ENCODE results near the gene KRTAP19-1. TPM values are rescaled to one million over a fixed set of nuclear protein-coding genes. Genes with fewer than 3 reads are reported as not detected.
"Not testable (repeated sequence)": the region's sequence is repeated elsewhere in the genome, so short reads cannot be mapped to it uniquely, and the experiment has no call there.

The KRTAP19-1 gene
- not detected for total RNA-seq

DNA sequence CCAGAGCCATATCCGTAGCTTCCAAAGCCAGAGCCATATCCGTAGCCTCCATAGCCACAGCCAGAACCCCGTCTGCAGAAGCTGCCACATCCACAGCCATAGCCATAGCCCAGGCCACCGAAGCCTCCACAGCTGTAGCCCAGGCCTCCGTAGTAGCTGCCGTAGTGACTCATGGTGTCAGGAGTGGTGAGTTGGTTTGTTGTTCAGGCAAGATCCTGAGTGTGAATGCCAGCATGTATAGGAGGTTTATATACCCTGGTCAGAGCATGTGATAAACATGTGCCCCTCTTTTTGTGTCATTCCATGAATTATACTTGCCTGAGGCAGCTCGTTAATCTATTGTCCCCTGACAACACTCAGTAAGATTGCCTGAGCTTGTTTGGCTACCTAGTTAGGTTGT, at the start of gene KRTAP19-1:
Gene KRTAP19-1, minus strand, starts transcription at position 223 of the 400 bp plus-strand sequence. Its CDS starts 50 bp downstream, at position 173.
- no peak for DNase-seq (ENCODE audit: low read depth in 2 of 3, low spot score in 2 of 3)

DNA sequence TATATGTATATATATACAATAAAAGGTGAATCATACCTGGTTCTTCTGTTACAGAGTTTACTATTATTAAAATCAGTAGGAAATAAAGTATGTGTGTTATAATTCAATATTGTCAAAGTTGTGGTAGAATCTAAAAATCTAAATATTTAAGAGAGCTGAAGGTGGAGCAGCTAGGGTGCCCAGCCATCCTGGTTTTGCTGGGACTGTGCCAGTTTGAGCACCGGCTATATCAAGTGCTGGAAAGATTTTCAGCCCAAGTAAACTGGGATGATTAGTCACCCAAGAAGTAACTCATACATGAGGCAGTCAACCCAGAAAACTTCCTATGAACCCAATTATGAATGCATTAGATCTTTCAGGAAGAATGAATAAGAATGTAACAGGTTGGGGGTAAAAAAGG, 38.7 kb upstream of the KRTAP19-1 start:
- DNase-seq (ENCODE audit: low read depth in 2 of 3, low spot score in 2 of 3), result no peak

DNA sequence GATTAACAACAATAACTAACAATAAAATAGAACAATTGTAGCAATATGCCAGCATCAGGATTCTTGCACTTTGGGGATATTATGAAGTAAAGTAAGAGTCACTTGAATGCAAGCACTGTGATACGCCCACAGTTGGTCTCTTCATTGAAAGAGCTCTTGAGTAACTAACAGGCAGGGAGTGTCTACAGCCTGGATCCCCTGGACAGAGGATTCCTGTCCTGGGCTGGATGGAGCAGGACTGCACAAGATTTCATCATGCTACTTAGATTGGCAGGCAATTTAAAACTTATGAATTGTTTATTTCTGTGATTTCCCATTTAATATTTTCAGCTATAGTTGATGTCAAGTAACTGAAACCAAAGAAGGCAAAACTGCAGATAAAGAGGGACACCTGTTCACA, 35.5 kb upstream of the KRTAP19-1 start:
- DNase-seq (ENCODE audit: low read depth in 2 of 3, low spot score in 2 of 3), result no peak

DNA sequence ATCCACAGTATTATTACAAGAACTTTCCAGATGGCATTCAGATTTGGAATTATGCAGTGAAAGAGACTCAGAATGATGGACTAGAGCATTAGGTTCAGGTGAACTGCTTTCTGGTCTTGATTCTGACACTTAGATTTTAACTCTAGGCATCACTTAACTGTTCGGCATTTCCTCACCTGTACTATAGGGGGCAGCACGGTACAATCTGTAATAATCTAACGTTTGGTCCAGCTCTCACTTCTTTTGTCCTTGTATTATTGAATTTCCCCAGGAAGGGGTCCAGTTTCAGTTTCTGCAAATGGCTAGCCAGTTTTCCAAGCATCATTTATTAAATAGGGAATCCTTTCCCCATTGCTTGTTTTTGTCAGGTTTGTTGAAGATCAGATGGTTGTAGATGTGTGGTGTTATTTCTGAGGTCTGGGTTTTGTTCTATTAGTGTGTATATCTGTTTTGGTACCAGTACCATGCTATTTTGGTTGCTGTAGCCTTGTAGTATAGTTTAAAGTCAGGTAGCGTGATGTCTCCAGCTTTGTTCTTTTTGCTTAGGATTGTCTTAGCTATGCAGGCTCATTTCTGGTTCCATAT, 25.5 kb upstream of the KRTAP19-1 start:
- DNase-seq (ENCODE audit: low read depth in 2 of 3, low spot score in 2 of 3), result not testable (repeated sequence)

DNA sequence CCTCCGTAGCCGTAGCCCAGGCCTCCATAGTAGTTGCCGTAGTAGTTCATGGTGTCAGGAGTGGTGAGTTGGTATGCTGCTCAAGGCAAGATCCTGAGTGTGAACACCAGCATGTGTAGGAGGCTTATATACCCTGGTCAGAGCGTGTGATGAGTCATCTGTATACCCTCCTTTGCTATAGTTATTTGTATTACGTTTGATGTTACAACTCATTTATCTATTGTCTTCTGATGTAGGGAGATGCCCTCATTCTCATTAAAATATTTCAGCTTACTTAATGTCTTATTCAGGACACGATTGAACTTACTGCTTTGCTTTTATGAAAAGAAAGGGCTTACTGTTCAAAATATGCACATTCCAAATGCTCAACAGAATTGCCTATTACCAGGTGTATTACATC, 21.9 kb upstream of the KRTAP19-1 start, which contains the start of gene KRTAP19-5:
Gene KRTAP19-5, minus strand, starts transcription at position 101 of the 400 bp plus-strand sequence. Its CDS starts 51 bp downstream, at position 50.
- DNase-seq (ENCODE audit: low read depth in 2 of 3, low spot score in 2 of 3), result no peak

DNA sequence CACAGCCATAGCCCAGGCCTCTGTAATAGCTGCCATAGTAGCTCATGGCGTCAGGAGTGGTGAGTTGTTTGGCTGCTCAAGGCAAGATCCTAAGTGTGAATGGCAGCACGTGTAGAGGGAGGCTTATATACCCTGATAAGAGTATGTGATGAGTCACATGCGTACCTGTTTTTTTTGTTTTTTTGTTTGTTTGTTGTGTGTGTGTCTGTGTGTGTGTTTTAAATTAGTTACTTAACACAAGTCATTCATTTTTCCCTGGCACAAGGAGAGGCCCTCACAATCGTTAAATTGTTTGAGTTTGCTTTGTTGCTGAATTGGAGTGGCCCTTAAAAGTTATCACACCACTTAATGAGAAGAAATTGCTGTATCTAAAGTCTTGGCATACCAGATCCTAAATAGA, 16.9 kb upstream of the KRTAP19-1 start, which contains the start of gene KRTAP19-4:
Gene KRTAP19-4, minus strand, starts transcription at position 101 of the 400 bp plus-strand sequence. Its CDS starts 55 bp downstream, at position 46.
- DNase-seq (ENCODE audit: low read depth in 2 of 3, low spot score in 2 of 3), result no peak

DNA sequence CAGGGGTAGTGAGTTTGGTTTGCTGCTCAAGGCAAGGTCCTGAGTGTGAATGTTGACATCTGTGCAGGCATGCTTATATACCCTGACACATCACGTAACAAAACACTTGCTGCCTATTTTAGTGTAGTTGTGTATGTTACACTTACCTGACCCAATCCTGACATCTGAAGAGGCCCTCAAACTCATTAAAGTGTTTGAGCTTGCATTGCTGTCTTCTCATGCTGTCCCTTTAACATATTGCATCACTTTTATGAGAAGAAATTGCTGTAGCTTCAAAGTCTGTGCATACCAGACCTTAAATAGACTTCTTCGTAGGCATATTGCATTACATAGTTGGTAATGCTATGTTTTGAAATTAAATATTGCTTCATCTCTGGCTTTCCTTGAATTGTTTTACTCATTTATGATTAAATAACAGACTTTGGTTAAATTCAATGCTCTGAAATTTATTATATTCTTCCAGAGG, 11.8 kb upstream of the KRTAP19-1 start, which contains the start of gene KRTAP19-3:
Gene KRTAP19-3, minus strand, starts transcription at position 51 of the 466 bp plus-strand sequence. CDS start 56 bp downstream, outside the sequence.
- no peak for DNase-seq (ENCODE audit: low read depth in 2 of 3, low spot score in 2 of 3)

- no peak for DNase-seq (ENCODE audit: low read depth in 2 of 3, low spot score in 2 of 3)
Observed at GRCh38 chr21:30487336-30487735, 7.2 kb upstream of the KRTAP19-1 start, which contains the start of gene KRTAP19-2. TSS of gene KRTAP19-2 (minus strand) at chr21:30487436. CDS start at chr21:30487348, 88 bp downstream.

DNA sequence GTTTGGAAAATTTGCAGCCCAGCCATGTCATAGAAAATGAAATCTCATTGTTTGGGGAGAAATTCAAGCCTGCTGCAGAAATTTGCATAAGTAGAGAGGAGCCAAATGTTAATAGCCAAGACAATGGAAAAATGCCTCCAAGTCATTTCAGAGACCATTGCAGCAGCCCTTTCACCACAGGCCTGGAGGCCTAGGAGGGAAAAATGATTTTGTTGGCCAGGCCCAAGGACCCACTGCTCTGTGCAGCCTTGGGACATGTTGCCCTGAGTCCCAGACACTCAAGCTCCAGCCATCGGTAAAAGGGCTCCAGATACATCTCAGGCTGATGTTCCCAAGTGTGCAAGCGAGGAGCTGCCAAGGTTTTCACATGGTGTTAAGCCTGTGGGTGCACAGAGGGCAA, 6.0 kb upstream of the KRTAP19-1 start:
- DNase-seq (ENCODE audit: low read depth in 2 of 3, low spot score in 2 of 3), result no peak

- no peak for DNase-seq (ENCODE audit: low read depth in 2 of 3, low spot score in 2 of 3)
Observed at GRCh38 chr21:30482130-30482529, 2.0 kb upstream of the KRTAP19-1 start.

DNA sequence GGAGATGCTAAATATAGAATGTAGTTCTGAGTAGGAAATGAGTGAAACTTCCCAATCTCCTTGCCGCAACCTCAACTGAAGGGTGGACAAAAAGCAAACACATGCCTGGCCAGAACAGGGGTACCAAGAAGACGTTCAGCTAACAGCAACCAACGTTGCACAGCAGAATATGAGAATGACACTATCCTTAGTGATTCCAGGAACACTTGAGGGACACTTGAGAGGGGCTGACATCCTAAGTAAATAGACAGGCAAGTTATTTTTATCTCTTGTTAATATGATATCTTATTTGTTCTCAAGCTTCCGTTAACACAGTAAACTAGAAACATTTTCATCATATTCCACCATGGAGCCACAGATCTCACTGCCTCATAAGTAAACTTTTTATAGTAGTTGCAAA, 908 bp downstream of the KRTAP19-1 start:
- DNase-seq (ENCODE audit: low read depth in 2 of 3, low spot score in 2 of 3), result no peak

DNA sequence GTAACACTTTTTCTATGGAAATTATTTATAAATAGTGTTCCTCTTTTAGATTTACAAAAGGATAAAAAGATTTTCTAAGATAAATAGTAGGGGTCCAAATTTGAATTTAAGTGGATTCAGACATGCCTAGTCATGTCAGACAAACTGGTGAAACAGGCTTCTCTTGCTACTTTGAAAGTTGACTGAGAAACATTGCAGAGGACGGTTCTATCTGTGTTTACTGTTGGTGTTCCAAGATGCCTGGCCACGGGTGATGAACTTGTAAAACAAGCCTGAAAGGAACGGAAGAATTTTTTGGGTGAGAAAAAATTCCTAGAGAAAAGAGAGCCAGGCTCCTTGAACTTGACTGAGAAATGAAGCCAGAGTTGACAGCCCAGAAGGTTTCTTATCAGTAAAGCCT, 2.2 kb downstream of the KRTAP19-1 start:
- DNase-seq (ENCODE audit: low read depth in 2 of 3, low spot score in 2 of 3), result no peak

DNA sequence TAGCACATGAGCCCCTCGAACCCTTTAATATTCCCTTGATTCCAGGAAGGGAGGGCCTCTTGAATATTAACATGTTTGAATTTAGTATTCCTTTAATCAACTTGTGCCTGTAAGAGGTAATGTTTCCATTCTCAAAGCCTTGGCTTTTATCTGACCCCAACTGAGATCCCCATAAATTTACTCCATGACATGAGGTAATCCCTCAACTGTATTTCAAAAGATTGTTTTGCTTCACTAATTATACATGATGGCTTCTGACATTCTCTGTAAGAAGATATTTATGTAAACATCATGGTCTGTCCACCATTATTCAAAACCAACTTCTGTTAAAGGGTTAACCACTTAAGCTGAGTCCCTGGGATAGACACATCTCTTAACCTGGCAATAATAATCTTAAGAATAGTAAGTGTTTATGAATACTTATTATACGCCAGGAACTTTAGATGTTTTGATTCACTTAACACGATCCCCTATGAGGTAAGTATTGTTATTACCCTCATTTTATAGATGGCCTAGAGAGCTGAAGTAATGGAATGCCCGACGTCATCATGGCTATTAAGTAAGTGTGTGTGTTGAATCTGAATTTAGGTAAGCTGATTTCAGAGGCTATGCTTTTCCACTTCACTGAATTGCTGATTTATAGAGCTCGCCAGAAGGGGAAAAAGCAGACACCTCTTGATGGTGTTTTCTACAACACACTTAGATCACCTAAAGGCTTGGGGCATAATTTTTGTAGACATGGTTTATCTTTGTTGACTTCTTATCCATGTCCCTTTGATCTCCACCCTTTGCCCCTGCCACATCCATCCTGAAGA, 11.1 kb downstream of the KRTAP19-1 start:
- no peak for DNase-seq (ENCODE audit: low read depth in 2 of 3, low spot score in 2 of 3)

GRCh38 chr21:30463713-30464112, 16.5 kb downstream of the KRTAP19-1 start:
- no peak for DNase-seq (ENCODE audit: low read depth in 2 of 3, low spot score in 2 of 3)

DNA sequence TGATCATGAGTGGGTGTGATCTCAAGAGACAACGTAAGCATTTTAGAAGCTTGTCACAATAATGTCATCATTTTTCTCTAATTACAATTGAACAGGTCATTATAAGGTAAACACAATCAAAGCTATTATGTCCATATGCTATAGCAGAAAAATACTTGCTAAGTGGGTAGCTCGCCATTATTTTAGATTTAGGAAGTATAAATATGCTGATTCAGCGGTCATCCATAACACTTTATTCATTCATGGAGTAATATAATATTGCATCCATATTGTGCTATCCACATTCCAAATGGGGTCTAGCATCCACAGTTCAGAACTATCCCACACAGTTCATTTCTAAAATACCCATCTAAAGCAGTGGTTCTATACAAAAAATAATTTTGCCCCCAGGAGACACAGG, 31.7 kb downstream of the KRTAP19-1 start:
- no peak for DNase-seq (ENCODE audit: low read depth in 2 of 3, low spot score in 2 of 3)

DNA sequence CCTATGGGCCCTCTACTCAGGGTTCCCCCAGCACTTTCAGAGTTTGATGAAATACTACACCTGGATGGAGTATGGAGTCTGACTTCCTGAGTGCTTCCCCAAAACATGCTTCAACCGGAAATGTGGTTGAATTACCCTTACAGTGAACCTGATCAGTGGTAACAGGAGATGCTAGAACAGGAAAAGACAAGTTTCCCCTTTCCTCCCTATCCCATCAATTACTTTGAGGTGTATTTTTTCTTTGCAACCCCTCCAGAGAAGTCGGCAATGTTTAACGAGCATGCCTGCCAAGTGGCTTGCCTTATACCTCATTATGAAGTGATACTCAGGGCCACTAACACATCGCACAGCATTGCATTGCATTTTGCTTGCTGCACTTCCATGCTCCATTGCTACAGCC, 33.1 kb downstream of the KRTAP19-1 start:
- no peak for DNase-seq (ENCODE audit: low read depth in 2 of 3, low spot score in 2 of 3)

GRCh38 chr21:30444204-30444603, 36.0 kb downstream of the KRTAP19-1 start:
- DNase-seq (ENCODE audit: low read depth in 2 of 3, low spot score in 2 of 3), result no peak

DNA sequence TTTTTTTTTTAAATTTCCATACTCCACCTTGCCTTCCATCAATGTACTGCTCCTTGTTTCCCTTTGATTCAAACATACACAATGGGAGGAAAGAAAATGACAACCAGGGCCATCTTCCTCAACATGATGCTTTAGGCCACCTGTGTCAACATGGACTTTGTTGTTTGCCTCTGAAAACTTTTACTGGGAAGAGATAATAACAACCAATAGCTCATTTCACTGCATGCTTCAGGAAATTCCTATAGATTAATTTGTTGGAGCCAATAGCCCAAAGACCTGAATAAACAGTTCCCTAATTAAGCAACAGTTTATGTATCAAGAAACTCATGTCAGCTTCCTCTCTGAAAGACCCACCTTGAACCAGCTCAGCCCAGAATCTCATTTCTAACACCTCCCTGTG, 36.9 kb downstream of the KRTAP19-1 start:
- DNase-seq (ENCODE audit: low read depth in 2 of 3, low spot score in 2 of 3), result no peak

DNA sequence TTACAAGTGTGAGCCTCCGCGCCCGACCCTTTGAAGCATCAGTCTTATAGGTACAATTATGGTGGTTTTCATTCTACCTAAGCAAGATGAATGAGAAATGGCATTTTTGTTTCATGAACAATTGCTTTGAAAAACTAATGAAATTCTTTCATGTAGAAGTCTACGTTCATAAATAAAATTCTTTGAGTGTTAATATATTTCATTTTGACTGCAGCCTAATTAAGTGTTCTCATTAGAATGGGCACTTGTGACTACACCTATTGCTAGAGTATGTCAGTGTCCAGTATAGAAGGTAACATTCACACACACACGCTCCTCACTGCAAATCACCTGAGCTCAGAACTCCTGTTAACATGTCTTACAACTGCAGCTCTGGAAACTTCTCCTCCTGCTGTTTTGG, 40.2 kb downstream of the KRTAP19-1 start, which contains the start of gene KRTAP15-1:
Gene KRTAP15-1, plus strand, starts transcription at position 301 of the 400 bp plus-strand sequence. Its CDS starts 53 bp downstream, at position 354.
- no peak for DNase-seq (ENCODE audit: low read depth in 2 of 3, low spot score in 2 of 3)

DNA sequence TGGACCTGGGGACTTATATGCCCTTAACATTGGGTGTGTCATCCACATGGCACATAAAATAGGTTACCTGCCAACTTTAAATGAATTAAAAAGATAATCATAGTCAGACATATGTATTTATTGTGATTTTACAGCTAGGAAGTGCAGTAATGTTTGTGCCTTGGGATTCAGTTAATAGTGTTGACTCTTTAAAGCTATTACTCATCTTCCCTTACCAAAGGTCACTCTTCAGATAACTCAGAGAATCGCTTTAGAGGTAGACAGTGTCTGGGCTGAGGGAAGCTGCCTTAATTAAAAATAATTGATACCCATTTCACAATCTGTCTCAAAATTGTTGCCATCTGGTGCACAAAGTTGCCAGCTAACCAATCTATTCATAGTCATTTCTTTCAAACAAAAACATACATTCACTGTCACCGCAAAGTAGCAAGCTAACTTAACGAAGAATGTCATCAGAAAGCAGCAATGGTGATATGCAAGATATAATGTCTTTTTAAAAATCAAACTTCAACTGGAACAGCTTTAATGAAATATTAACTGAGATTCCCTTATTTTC, 43.1 kb downstream of the KRTAP19-1 start:
- DNase-seq (ENCODE audit: low read depth in 2 of 3, low spot score in 2 of 3), result no peak

- DNase-seq (ENCODE audit: low read depth in 2 of 3, low spot score in 2 of 3), result peak in 2 of 3 donors; percentile 3 to 38
Observed at GRCh38 chr21:30434033-30434631, 46.0 kb downstream of the KRTAP19-1 start.

Measured in hematopoietic multipotent progenitor cell (in vitro differentiated cells).